ENCODE results near the gene PARP14.

- no peak for TF ChIP-seq EZH2phosphoT487 (IDR thresholded peaks at IDR 0.05; ENCODE audit: insufficient read depth, low read depth)
- TF ChIP-seq EZH2 (IDR thresholded peaks at IDR 0.05; ENCODE audit: insufficient read depth, poor library complexity, severe bottlenecking): no peak
These were observed 1.4 kb downstream of the PARP14 start for GRCh38 chr3:122681974-122682409.

Data from GM23248 (cell line).